Mucosa of rectum (tissue), 2 donors: ENCODE results near the gene LIX1L.
A peak's percentile ranks its signal among the peaks of the same experiment; 100 is the strongest.

Experiments
- H3K27ac ChIP-seq, 2 donors: one replicate each; pipeline ENCODE4 v1.7.0; 2013; ENCODE audit warnings: inconsistent platforms in 2 of 2, low read depth in 2 of 2, low read length in 2 of 2
- H3K27me3 ChIP-seq, 2 donors: one replicate each; pipeline ENCODE4 v1.7.0; 2013; ENCODE audit warnings: low read length in 2 of 2; ENCODE audit not compliant: control insufficient read depth in 2 of 2, insufficient read depth in 2 of 2
- H3K36me3 ChIP-seq, 2 donors: one replicate each; pipeline ENCODE4 v1.7.0; 2013; ENCODE audit warnings: low read length in 2 of 2; ENCODE audit not compliant: control insufficient read depth in 2 of 2, insufficient read depth in 2 of 2
- H3K4me1 ChIP-seq, 2 donors: one replicate each; pipeline ENCODE4 v1.7.0; 2013; ENCODE audit warnings: low read length in 2 of 2, mild to moderate bottlenecking in 1 of 2; ENCODE audit not compliant: control insufficient read depth in 2 of 2, insufficient read depth in 2 of 2
- H3K4me3 ChIP-seq, 2 donors: one replicate each; pipeline ENCODE4 v1.7.0; 2013; ENCODE audit warnings: low read length in 2 of 2
- H3K9ac ChIP-seq, 2 donors: one replicate each; pipeline ENCODE4 v1.7.0; 2013; ENCODE audit warnings: low read length in 2 of 2, low read depth in 1 of 2, mild to moderate bottlenecking in 1 of 2
- H3K9me3 ChIP-seq, 2 donors: one replicate each; pipeline ENCODE4 v1.7.0; 2013; ENCODE audit warnings: low read length in 2 of 2; ENCODE audit not compliant: control insufficient read depth in 2 of 2
- donor health status: healthy.
- donor health status: Normal muscosa, but diverticular disease.

Gene LIX1L

GRCh38 chr1:145897969-145898368 is 59.8 kb downstream of the LIX1L start:
- Histone ChIP-seq H3K27me3 (no peaks in the 10 kb centered on the region), H3K4me3 (no peak overlapping the region), H3K27ac (no peak overlapping the region), H3K36me3 (no peaks in the 10 kb centered on the region), H3K4me1 (no peaks in the 10 kb centered on the region), H3K9me3 (no peaks in the 10 kb centered on the region), H3K9ac (no peak overlapping the region)

- H3K36me3 ChIP-seq, result no peaks in the 10 kb centered on the region
- no peak overlapping the region for H3K4me3 ChIP-seq
- H3K27me3 ChIP-seq, result no peaks in the 10 kb centered on the region
- no peak overlapping the region for H3K27ac ChIP-seq
- H3K9me3 ChIP-seq, result no peaks in the 10 kb centered on the region
- no peak overlapping the region for H3K9ac ChIP-seq
- H3K4me1 ChIP-seq, result peaks cover 10 to 17% of the 10 kb centered on the region in 2 donors
Observed at GRCh38 chr1:145895471-145895870, 62.3 kb downstream of the LIX1L start.

GRCh38 chr1:145893306-145894055 is 64.3 kb downstream of the LIX1L start:
- Histone ChIP-seq H3K9ac (no peak overlapping the region), H3K27ac (no peak overlapping the region), H3K36me3 (no peaks in the 10 kb centered on the region), H3K9me3 (no peaks in the 10 kb centered on the region), H3K4me1 (peaks cover 10 to 17% of the 10 kb centered on the region in 2 donors), H3K27me3 (no peaks in the 10 kb centered on the region), H3K4me3 (no peak overlapping the region)

- Histone ChIP-seq H3K36me3 (no peaks in the 10 kb centered on the region), H3K9ac (peak overlapping the region in 1 of 2 donors; percentile 28), H3K9me3 (no peaks in the 10 kb centered on the region), H3K27me3 (no peaks in the 10 kb centered on the region), H3K4me3 (peak overlapping the region; percentile 39 to 42), H3K27ac (peak overlapping the region; percentile 68 to 86), H3K4me1 (peaks cover 10 to 17% of the 10 kb centered on the region in 2 donors)
Observed at GRCh38 chr1:145892486-145893087, 65.2 kb downstream of the LIX1L start.

- H3K9ac ChIP-seq, result peak overlapping the region in 1 of 2 donors; percentile 28
- H3K4me1 ChIP-seq, result peaks cover 10 to 17% of the 10 kb centered on the region in 2 donors
- no peaks in the 10 kb centered on the region for H3K9me3 ChIP-seq
- peak overlapping the region; percentile 39 to 42 for H3K4me3 ChIP-seq
- H3K27ac ChIP-seq, result peak overlapping the region; percentile 68 to 86
- no peaks in the 10 kb centered on the region for H3K36me3 ChIP-seq
- H3K27me3 ChIP-seq, result no peaks in the 10 kb centered on the region
Observed at GRCh38 chr1:145891587-145892485, 66.0 kb downstream of the LIX1L start.

GRCh38 chr1:145891143-145891542 is 66.7 kb downstream of the LIX1L start:
- H3K27me3 ChIP-seq, result no peaks in the 10 kb centered on the region
- no peaks in the 10 kb centered on the region for H3K36me3 ChIP-seq
- H3K27ac ChIP-seq, result peak overlapping the region; percentile 68 to 86
- H3K9ac ChIP-seq, result peak overlapping the region; percentile 8 to 28
- H3K4me1 ChIP-seq, result peaks cover 10 to 17% of the 10 kb centered on the region in 2 donors
- H3K9me3 ChIP-seq, result no peaks in the 10 kb centered on the region
- H3K4me3 ChIP-seq, result no peak overlapping the region

- Histone ChIP-seq H3K9me3 (no peaks in the 10 kb centered on the region), H3K36me3 (no peaks in the 10 kb centered on the region), H3K27ac (no peak overlapping the region), H3K9ac (no peak overlapping the region), H3K4me1 (peaks cover 15 to 20% of the 10 kb centered on the region in 2 donors), H3K27me3 (peaks cover 2 to 7% of the 10 kb centered on the region in 2 donors), H3K4me3 (no peak overlapping the region)
Observed at GRCh38 chr1:145889722-145890121, 68.1 kb downstream of the LIX1L start.

- peaks cover 9 to 18% of the 10 kb centered on the region in 2 donors for H3K27me3 ChIP-seq
- no peak overlapping the region for H3K4me3 ChIP-seq
- H3K36me3 ChIP-seq, result no peaks in the 10 kb centered on the region
- no peak overlapping the region for H3K27ac ChIP-seq
- no peaks in the 10 kb centered on the region for H3K9me3 ChIP-seq
- H3K4me1 ChIP-seq, result peaks cover 15 to 20% of the 10 kb centered on the region in 2 donors
- no peak overlapping the region for H3K9ac ChIP-seq
Observed at GRCh38 chr1:145887631-145888030, 70.2 kb downstream of the LIX1L start.

- H3K27me3 ChIP-seq, result peaks cover 9 to 18% of the 10 kb centered on the region in 2 donors
Observed at GRCh38 chr1:145886816-145887215, 71.0 kb downstream of the LIX1L start.

More at GRCh38 chr1:145886816-145887215, 71.0 kb downstream of the LIX1L start:
- Histone ChIP-seq H3K4me3 (no peak overlapping the region), H3K4me1 (peaks cover 10 to 11% of the 10 kb centered on the region in 2 donors), H3K9ac (no peak overlapping the region), H3K36me3 (no peaks in the 10 kb centered on the region), H3K27ac (no peak overlapping the region), H3K9me3 (no peaks in the 10 kb centered on the region)
